Liver (tissue), 9 donors: ENCODE data around the gene BSDC1. TPM values are rescaled to one million over a fixed set of nuclear protein-coding genes. Genes with fewer than 3 reads are reported as not detected.

Source experiments
- DNase-seq: peaks from one replicate; pipeline ENCODE4 v3.0.0-alpha.2; 2017; ENCODE audit warnings: low spot score
- H3K27ac ChIP-seq, 2 donors: one replicate each; pipeline ENCODE4 v1.7.0; 2013; ENCODE audit warnings: inconsistent platforms in 2 of 2, low read length in 2 of 2, control low read depth in 1 of 2, low read depth in 1 of 2, mild to moderate bottlenecking in 1 of 2
- H3K27me3 ChIP-seq, 4 donors: one replicate each; pipeline versions ENCODE4 v1.6.1 to v1.7.0; 2013; ENCODE audit warnings: low read length in 3 of 4, inconsistent platforms in 1 of 4, mild to moderate bottlenecking in 1 of 4, moderate library complexity in 1 of 4; ENCODE audit not compliant: control insufficient read depth in 4 of 4, insufficient read depth in 4 of 4
- H3K36me3 ChIP-seq, 4 donors: one replicate each; pipeline versions ENCODE4 v1.6.1 to v1.7.0; 2013; ENCODE audit warnings: low read length in 3 of 4, mild to moderate bottlenecking in 3 of 4, low read depth in 1 of 4, moderate library complexity in 1 of 4; ENCODE audit not compliant: control insufficient read depth in 4 of 4, insufficient read depth in 3 of 4
- H3K4me1 ChIP-seq, 4 donors: one replicate each; pipeline versions ENCODE4 v1.6.1 to v1.7.0; 2013; ENCODE audit warnings: low read length in 3 of 4, mild to moderate bottlenecking in 3 of 4, moderate library complexity in 1 of 4; ENCODE audit not compliant: control insufficient read depth in 4 of 4, insufficient read depth in 4 of 4
- H3K4me3 ChIP-seq, 3 donors: one replicate each; pipeline versions ENCODE4 v1.6.1 to v1.7.0; 2013; ENCODE audit warnings: low read length in 3 of 3, control low read depth in 1 of 3, low read depth in 1 of 3, mild to moderate bottlenecking in 1 of 3
- H3K9ac ChIP-seq, 2 donors: one replicate each; pipeline ENCODE4 v1.7.0; 2013; ENCODE audit warnings: low read length in 2 of 2, mild to moderate bottlenecking in 2 of 2, moderate library complexity in 2 of 2, control low read depth in 1 of 2, low read depth in 1 of 2
- H3K9me3 ChIP-seq, 4 donors: one replicate each; pipeline versions ENCODE4 v1.6.1 to v1.7.0; 2013; ENCODE audit warnings: low read length in 3 of 4; ENCODE audit not compliant: control insufficient read depth in 4 of 4
- EGR1 ChIP-seq, 2 donors: IDR thresholded peaks; 2 replicates each; pipeline ENCODE4 v1.6.1; 2016 to 2018; ENCODE audit warnings: antibody characterized with exemption in 2 of 2, low read depth in 2 of 2
- FOXA1 ChIP-seq: IDR thresholded peaks from 2 replicates; pipeline ENCODE4 v1.6.1; 2016; ENCODE audit warnings: antibody characterized with exemption
- FOXA2 ChIP-seq: IDR thresholded peaks from 2 replicates; pipeline ENCODE4 v1.6.1; 2016; ENCODE audit warnings: antibody characterized with exemption
- GABPA ChIP-seq, 2 donors: IDR thresholded peaks in 1 of 2; conservative IDR thresholded peaks in 1 of 2; 2 replicates each; pipeline ENCODE4 v1.6.1; 2016; ENCODE audit warnings: antibody characterized with exemption in 2 of 2, mild to moderate bottlenecking in 1 of 2, moderate library complexity in 1 of 2
- HNF4A ChIP-seq, 2 donors: conservative IDR thresholded peaks; 2 replicates each; pipeline ENCODE4 v1.6.1; 2016; ENCODE audit warnings: antibody characterized with exemption in 2 of 2, mild to moderate bottlenecking in 2 of 2
- HNF4G ChIP-seq: IDR thresholded peaks from 2 replicates; pipeline ENCODE4 v1.6.1; 2016; ENCODE audit warnings: antibody characterized with exemption
- JUND ChIP-seq, 2 donors: IDR thresholded peaks; 2 replicates each; pipeline ENCODE4 v1.6.1; 2016; ENCODE audit warnings: antibody characterized with exemption in 2 of 2
- NR2F2 ChIP-seq: IDR thresholded peaks from 2 replicates; pipeline ENCODE4 v1.6.1; 2016; ENCODE audit warnings: antibody characterized with exemption
- RAD21 ChIP-seq, 2 donors: IDR thresholded peaks; 2 replicates each; pipeline ENCODE4 v1.6.1; 2016; ENCODE audit warnings: antibody characterized with exemption in 2 of 2, mild to moderate bottlenecking in 2 of 2
- RXRA ChIP-seq, 2 donors: IDR thresholded peaks; 2 replicates each; pipeline ENCODE4 v1.6.1; 2017 to 2018; ENCODE audit warnings: antibody characterized with exemption in 2 of 2, mild to moderate bottlenecking in 1 of 2
- SP1 ChIP-seq: IDR thresholded peaks from 2 replicates; pipeline ENCODE4 v1.6.1; 2018; ENCODE audit warnings: antibody characterized with exemption, mild to moderate bottlenecking
- TAF1 ChIP-seq: conservative IDR thresholded peaks from 2 replicates; pipeline ENCODE4 v1.6.1; 2016; ENCODE audit warnings: antibody characterized with exemption, mild to moderate bottlenecking
- YY1 ChIP-seq: IDR thresholded peaks from 2 replicates; pipeline ENCODE4 v1.6.1; 2016; ENCODE audit warnings: antibody characterized with exemption, mild to moderate bottlenecking
- WGBS: extraction: QIAGEN DNeasy Blood & Tissue Kit; methylation state at CpG from one replicate; pipeline ENCODE4 v1.1.7; 2013; 5-methylcytosine and 5-hydroxymethylcytosine counted together
- polyA plus RNA-seq, 2 donors: library from polyadenylated mRNA; stranded (reverse) in 1 of 2; unstranded in 1 of 2; fragments of 200-250 nt in 1 of 2; fragments of >200 nt in 1 of 2; fragmentation: Nextera tagmentation in 1 of 2; extraction: Ambion mirVana in 1 of 2; gene quantifications; one replicate each; pipeline versions ENCODE4 v1.2.1 to v1.2.3, GENCODE V29; 2013 to 2015
- total RNA-seq, 2 donors: library from RNA; depleted of rRNA; stranded (reverse); fragments of >200 nt; gene quantifications; one replicate each; pipeline ENCODE4 v1.2.3, GENCODE V29; 2014
- TF ChIP-seq, protein P1 (sequence below): IDR thresholded peaks from 2 replicates; pipeline ENCODE4 v1.6.1; 2016; ENCODE audit warnings: antibody characterized with exemption
- TF ChIP-seq, protein P2 (sequence below): IDR thresholded peaks from 2 replicates; pipeline ENCODE4 v1.6.1; 2016; ENCODE audit warnings: antibody characterized with exemption
- TF ChIP-seq, protein P3 (sequence below): fragments of 150-350 bp; IDR thresholded peaks from 2 replicates; pipeline ENCODE4 v1.5.1; 2017; ENCODE audit warnings: improper control_type of control experiment, low read depth, low read length; ENCODE audit not compliant: missing input control
- TF ChIP-seq, protein P4 (sequence below): IDR thresholded peaks from 2 replicates; pipeline ENCODE4 v1.6.1; 2016; ENCODE audit warnings: antibody characterized with exemption, mild to moderate bottlenecking
- TF ChIP-seq, protein P5 (sequence below): IDR thresholded peaks from 2 replicates; pipeline ENCODE4 v1.6.1; 2016; ENCODE audit warnings: antibody characterized with exemption
- donor health status: healthy.
- donor health status: healthy.
- donor health status: healthy.
- donor health status: healthy.
- donor health status: healthy.

BSDC1 gene
- total and polyA plus RNA-seq, 4 donors: 40.0 to 65.9 (median 52.0) TPM

DNA sequence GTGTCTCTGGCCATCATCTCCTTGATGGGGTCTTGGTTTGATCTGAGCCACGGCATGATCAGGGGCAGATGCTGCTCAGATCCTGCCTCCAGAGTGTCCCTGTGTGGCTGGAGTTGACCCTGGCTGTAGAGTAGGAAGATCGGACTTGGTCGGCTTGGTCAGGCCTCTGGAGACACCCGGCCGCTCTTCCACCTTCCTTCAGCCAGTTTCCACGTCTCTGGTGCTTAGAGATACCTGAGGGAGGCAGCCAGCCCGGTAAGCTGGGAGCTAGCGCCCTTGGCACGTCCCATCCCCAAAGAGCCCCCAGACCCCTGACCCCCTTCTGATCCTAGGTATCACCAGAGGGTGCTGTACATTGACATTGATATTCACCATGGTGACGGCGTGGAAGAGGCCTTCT, 67.0 kb downstream of the BSDC1 start:
- peaks cover 0 to 2% (median under 1%) of the 10 kb centered on the region in 4 donors for H3K4me1 ChIP-seq
- H3K9ac ChIP-seq: no peak overlapping the region
- H3K9me3 ChIP-seq: no peaks in the 10 kb centered on the region
- TF ChIP-seq HNF4A (conservative IDR thresholded peaks at IDR 0.05) (no peak), FOXA1 (no peak), SP1 (no peak), TAF1 (no peak)
- peaks cover 2 to 63% (median 40%) of the 10 kb centered on the region in 4 donors for H3K36me3 ChIP-seq
- DNase-seq: no peak
- H3K4me3 ChIP-seq: no peak overlapping the region
- H3K27me3 ChIP-seq: no peaks in the 10 kb centered on the region
- H3K27ac ChIP-seq: no peak overlapping the region
- WGBS: 94% methylated on average over 11 of the region's 11 CpGs

DNA sequence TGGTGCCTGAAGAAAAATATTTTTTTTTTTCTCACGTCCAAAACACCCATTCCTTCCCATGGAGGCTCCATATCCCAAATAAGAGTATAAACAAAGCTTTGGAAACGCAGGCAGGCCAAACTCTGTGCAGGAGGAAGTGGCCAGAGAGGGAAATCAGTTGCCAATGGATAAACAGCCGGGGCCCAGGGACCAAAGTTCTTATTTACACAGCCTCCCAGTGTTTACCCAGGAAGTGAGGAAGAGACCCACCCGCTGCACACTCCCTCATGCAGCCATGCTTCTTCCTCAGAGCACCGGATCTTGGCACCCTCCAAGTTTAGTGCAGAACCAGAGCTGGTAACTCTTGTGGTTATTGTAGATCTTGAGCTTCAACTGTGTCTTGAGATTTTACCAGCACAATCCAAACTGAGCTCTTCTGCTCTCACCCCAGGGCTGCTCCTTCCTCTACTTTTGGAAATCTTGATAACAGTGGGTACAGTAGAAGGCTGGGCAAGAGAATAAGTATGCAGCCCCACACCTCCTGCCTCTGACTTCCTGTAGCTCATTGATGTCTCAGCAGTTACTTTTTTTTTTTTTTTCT, 72.4 kb downstream of the BSDC1 start:
- TF ChIP-seq HNF4G: peak; percentile 87
- TF ChIP-seq, protein P1, sequence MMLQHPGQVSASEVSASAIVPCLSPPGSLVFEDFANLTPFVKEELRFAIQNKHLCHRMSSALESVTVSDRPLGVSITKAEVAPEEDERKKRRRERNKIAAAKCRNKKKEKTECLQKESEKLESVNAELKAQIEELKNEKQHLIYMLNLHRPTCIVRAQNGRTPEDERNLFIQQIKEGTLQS: peak; percentile 15
- peak; percentile 92 for TF ChIP-seq HNF4A (conservative IDR thresholded peaks at IDR 0.05)
- TF ChIP-seq EGR1 (IDR thresholded peaks at IDR 0.05; ENCODE audit: low read depth in 2 of 2): peak; percentile 35 to 36
- TF ChIP-seq TAF1: no peak
- peak; percentile 84 for TF ChIP-seq SP1
- TF ChIP-seq, protein P2, sequence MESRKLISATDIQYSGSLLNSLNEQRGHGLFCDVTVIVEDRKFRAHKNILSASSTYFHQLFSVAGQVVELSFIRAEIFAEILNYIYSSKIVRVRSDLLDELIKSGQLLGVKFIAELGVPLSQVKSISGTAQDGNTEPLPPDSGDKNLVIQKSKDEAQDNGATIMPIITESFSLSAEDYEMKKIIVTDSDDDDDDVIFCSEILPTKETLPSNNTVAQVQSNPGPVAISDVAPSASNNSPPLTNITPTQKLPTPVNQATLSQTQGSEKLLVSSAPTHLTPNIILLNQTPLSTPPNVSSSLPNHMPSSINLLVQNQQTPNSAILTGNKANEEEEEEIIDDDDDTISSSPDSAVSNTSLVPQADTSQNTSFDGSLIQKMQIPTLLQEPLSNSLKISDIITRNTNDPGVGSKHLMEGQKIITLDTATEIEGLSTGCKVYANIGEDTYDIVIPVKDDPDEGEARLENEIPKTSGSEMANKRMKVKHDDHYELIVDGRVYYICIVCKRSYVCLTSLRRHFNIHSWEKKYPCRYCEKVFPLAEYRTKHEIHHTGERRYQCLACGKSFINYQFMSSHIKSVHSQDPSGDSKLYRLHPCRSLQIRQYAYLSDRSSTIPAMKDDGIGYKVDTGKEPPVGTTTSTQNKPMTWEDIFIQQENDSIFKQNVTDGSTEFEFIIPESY: peak; percentile 54
- TF ChIP-seq GABPA (IDR thresholded peaks at IDR 0.05 in 1 of 2, conservative IDR thresholded peaks at IDR 0.05 in 1 of 2): peak in 1 of 2 donors; percentile 75
- TF ChIP-seq, protein P3, sequence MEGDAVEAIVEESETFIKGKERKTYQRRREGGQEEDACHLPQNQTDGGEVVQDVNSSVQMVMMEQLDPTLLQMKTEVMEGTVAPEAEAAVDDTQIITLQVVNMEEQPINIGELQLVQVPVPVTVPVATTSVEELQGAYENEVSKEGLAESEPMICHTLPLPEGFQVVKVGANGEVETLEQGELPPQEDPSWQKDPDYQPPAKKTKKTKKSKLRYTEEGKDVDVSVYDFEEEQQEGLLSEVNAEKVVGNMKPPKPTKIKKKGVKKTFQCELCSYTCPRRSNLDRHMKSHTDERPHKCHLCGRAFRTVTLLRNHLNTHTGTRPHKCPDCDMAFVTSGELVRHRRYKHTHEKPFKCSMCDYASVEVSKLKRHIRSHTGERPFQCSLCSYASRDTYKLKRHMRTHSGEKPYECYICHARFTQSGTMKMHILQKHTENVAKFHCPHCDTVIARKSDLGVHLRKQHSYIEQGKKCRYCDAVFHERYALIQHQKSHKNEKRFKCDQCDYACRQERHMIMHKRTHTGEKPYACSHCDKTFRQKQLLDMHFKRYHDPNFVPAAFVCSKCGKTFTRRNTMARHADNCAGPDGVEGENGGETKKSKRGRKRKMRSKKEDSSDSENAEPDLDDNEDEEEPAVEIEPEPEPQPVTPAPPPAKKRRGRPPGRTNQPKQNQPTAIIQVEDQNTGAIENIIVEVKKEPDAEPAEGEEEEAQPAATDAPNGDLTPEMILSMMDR: no peak
- TF ChIP-seq RXRA (IDR thresholded peaks at IDR 0.05): peak; percentile 55 to 60
- peak; percentile 100 for TF ChIP-seq FOXA2
- TF ChIP-seq, protein P4, sequence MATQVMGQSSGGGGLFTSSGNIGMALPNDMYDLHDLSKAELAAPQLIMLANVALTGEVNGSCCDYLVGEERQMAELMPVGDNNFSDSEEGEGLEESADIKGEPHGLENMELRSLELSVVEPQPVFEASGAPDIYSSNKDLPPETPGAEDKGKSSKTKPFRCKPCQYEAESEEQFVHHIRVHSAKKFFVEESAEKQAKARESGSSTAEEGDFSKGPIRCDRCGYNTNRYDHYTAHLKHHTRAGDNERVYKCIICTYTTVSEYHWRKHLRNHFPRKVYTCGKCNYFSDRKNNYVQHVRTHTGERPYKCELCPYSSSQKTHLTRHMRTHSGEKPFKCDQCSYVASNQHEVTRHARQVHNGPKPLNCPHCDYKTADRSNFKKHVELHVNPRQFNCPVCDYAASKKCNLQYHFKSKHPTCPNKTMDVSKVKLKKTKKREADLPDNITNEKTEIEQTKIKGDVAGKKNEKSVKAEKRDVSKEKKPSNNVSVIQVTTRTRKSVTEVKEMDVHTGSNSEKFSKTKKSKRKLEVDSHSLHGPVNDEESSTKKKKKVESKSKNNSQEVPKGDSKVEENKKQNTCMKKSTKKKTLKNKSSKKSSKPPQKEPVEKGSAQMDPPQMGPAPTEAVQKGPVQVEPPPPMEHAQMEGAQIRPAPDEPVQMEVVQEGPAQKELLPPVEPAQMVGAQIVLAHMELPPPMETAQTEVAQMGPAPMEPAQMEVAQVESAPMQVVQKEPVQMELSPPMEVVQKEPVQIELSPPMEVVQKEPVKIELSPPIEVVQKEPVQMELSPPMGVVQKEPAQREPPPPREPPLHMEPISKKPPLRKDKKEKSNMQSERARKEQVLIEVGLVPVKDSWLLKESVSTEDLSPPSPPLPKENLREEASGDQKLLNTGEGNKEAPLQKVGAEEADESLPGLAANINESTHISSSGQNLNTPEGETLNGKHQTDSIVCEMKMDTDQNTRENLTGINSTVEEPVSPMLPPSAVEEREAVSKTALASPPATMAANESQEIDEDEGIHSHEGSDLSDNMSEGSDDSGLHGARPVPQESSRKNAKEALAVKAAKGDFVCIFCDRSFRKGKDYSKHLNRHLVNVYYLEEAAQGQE: no peak
- TF ChIP-seq YY1: peak; percentile 79
- no peak for TF ChIP-seq NR2F2
- TF ChIP-seq, protein P5, sequence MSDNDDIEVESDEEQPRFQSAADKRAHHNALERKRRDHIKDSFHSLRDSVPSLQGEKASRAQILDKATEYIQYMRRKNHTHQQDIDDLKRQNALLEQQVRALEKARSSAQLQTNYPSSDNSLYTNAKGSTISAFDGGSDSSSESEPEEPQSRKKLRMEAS: peak; percentile 74
- TF ChIP-seq JUND (IDR thresholded peaks at IDR 0.05): peak; percentile 62 to 64
- TF ChIP-seq RAD21 (IDR thresholded peaks at IDR 0.05): peak; percentile 36 to 50
- TF ChIP-seq FOXA1: peak; percentile 100
- peaks cover 3 to 18% (median 11%) of the 10 kb centered on the region in 4 donors for H3K36me3 ChIP-seq
- no peaks in the 10 kb centered on the region for H3K9me3 ChIP-seq
- DNase-seq: no peak
- peak overlapping the region; percentile 31 to 57 for H3K27ac ChIP-seq
- H3K27me3 ChIP-seq: no peaks in the 10 kb centered on the region
- 10% methylated on average over 5 of the region's 5 CpGs for WGBS
- peak overlapping the region in 1 of 2 donors; percentile 53 for H3K9ac ChIP-seq
- H3K4me1 ChIP-seq: peaks cover 9 to 12% (median 10%) of the 10 kb centered on the region in 4 donors
- no peak overlapping the region for H3K4me3 ChIP-seq
